ENCODE measurements around the gene TLN1. TPM values are rescaled to one million over a fixed set of nuclear protein-coding genes. Genes with fewer than 3 reads are reported as not detected.

The TLN1 gene
- total and polyA plus RNA-seq, 2 of the 8 experiments (the other 6 are each of a cell fraction or from before 2014, with no cell fraction given), result 28.1 to 90.1 TPM

- TF ChIP-seq SAP30 (IDR thresholded peaks at IDR 0.05; ENCODE audit: insufficient read depth, insufficient replicate concordance, low read length) (no peak), PHF8 (conservative IDR thresholded peaks at IDR 0.05; ENCODE audit: low read depth, low read length) (no peak)
Measured at GRCh38 chr9:35729700-35730485, 2.1 kb downstream of the TLN1 start (continued).
